Lower leg skin (tissue), 3 donors: ENCODE measurements around the gene RYR2.

Experiments
- POLR2A ChIP-seq, 2 donors: fragments of 450-650 bp; IDR thresholded peaks; one replicate each; pipeline ENCODE4 v1.6.1; 2016 to 2017; ENCODE audit warnings: antibody characterized with exemption in 2 of 2, mild to moderate bottlenecking in 1 of 2, moderate library complexity in 1 of 2
- TF ChIP-seq, protein P1 (sequence below), 3 donors: fragments of 450-650 bp; IDR thresholded peaks; one replicate each; pipeline ENCODE4 v1.5.1; 2016; ENCODE audit warnings: antibody characterized with exemption in 3 of 3, mild to moderate bottlenecking in 3 of 3, moderate library complexity in 2 of 3

DNA sequence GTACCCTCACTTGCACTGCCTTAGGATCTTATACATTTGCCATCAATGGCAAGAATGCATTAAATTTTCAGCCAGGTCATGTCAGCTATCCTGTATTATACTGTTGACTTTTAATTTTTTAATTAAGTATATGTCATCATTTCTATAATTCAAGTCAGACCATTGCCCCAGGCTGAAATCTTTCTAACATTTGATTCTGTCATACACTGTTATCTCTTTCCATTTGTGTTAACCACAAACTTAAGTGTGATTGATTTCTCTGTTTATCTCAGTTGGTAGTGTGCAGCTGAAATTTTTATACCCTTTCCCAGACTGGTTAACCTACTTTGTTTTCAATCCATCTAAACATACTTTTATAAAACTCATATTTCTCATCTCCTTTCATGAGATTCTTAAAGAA lies 695.5 kb downstream of the RYR2 start:
- TF ChIP-seq, protein P1, sequence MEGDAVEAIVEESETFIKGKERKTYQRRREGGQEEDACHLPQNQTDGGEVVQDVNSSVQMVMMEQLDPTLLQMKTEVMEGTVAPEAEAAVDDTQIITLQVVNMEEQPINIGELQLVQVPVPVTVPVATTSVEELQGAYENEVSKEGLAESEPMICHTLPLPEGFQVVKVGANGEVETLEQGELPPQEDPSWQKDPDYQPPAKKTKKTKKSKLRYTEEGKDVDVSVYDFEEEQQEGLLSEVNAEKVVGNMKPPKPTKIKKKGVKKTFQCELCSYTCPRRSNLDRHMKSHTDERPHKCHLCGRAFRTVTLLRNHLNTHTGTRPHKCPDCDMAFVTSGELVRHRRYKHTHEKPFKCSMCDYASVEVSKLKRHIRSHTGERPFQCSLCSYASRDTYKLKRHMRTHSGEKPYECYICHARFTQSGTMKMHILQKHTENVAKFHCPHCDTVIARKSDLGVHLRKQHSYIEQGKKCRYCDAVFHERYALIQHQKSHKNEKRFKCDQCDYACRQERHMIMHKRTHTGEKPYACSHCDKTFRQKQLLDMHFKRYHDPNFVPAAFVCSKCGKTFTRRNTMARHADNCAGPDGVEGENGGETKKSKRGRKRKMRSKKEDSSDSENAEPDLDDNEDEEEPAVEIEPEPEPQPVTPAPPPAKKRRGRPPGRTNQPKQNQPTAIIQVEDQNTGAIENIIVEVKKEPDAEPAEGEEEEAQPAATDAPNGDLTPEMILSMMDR (IDR thresholded peaks at IDR 0.05): no peak
- no peak for TF ChIP-seq POLR2A (IDR thresholded peaks at IDR 0.05)
